ENCODE data around the gene C1QC. TPM values are rescaled to one million over a fixed set of nuclear protein-coding genes. Genes with fewer than 3 reads are reported as not detected.

The C1QC gene
- total and polyA plus RNA-seq, 4 donors, result 52.9 to 242 (median 104) TPM

- no peak for DNase-seq (ENCODE audit: low spot score)
- Histone ChIP-seq H3K9ac (ENCODE audit: low read depth in 1 of 2, low read length in 2 of 2) (no peak within 1 kb of the TSS), H3K9me3 (ENCODE audit: control insufficient read depth in 4 of 4, low read length in 3 of 4) (no peaks in the 10 kb centered on the region), H3K36me3 (ENCODE audit: control insufficient read depth in 4 of 4, insufficient read depth in 3 of 4, low read depth in 1 of 4, low read length in 3 of 4) (no peaks in the 10 kb centered on the region), H3K4me3 (ENCODE audit: low read depth in 1 of 3, low read length in 3 of 3) (peak within 1 kb of the TSS in 1 of 3 donors; percentile 20), H3K4me1 (ENCODE audit: control insufficient read depth in 4 of 4, insufficient read depth in 4 of 4, low read length in 3 of 4) (no peaks in the 10 kb centered on the region), H3K27me3 (ENCODE audit: control insufficient read depth in 4 of 4, insufficient read depth in 4 of 4, low read length in 3 of 4) (no peaks in the 10 kb centered on the region), H3K27ac (ENCODE audit: low read depth in 1 of 2, low read length in 2 of 2) (no peak within 1 kb of the TSS)
- no peak for TF ChIP-seq HNF4A (conservative IDR thresholded peaks at IDR 0.05)
- TF ChIP-seq REST (IDR thresholded peaks at IDR 0.05), result no peak
- TF ChIP-seq ZBTB33 (IDR thresholded peaks at IDR 0.05), result no peak
- no peak for TF ChIP-seq TAF1 (conservative IDR thresholded peaks at IDR 0.05)
- no peak for TF ChIP-seq EGR1 (IDR thresholded peaks at IDR 0.05; ENCODE audit: low read depth in 2 of 2)
- TF ChIP-seq FOXA2 (IDR thresholded peaks at IDR 0.05), result no peak
- no peak for TF ChIP-seq HNF4G (IDR thresholded peaks at IDR 0.05)
- TF ChIP-seq CTCF (IDR thresholded peaks at IDR 0.05; ENCODE audit: low read depth, low read length, missing input control), result no peak
- no peak for TF ChIP-seq NR2F2 (IDR thresholded peaks at IDR 0.05)
- TF ChIP-seq FOXA1 (IDR thresholded peaks at IDR 0.05), result no peak
- TF ChIP-seq SP1 (IDR thresholded peaks at IDR 0.05), result no peak
- TF ChIP-seq YY1 (IDR thresholded peaks at IDR 0.05), result no peak
- TF ChIP-seq GABPA (IDR thresholded peaks at IDR 0.05 in 1 of 2, conservative IDR thresholded peaks at IDR 0.05 in 1 of 2), result no peak
- no peak for TF ChIP-seq ATF3 (IDR thresholded peaks at IDR 0.05)
- no peak for TF ChIP-seq RAD21 (IDR thresholded peaks at IDR 0.05)
- no peak for TF ChIP-seq MAX (IDR thresholded peaks at IDR 0.05)
- no peak for TF ChIP-seq RXRA (IDR thresholded peaks at IDR 0.05)
- WGBS, result 55% methylated on average over 5 of the region's 5 CpGs
Measured at GRCh38 chr1:22636353-22636752, 7.1 kb upstream of the C1QC start, which contains the start of gene C1QA. C1QA (plus strand) TSS chr1:22636628; CDS start chr1:22637617, 989 bp downstream.

Data from liver (tissue), 9 donors.